ENCODE results near the gene SPOPL. TPM values are rescaled to one million over a fixed set of nuclear protein-coding genes. Genes with fewer than 3 reads are reported as not detected.

Gene SPOPL
- total and polyA plus RNA-seq, 2 of the 4 experiments (the other 2 are of a cell fraction): 4.8 to 20.3 TPM

GRCh38 chr2:138522556-138522955 is 21.0 kb downstream of the SPOPL start:
- H2BK15ac ChIP-seq (ENCODE audit: low read depth, low read length): no peak overlapping the region
- ChIA-PET CTCF (interaction anchor here (1.0 to 1.5 kb wide), 2 partner anchors 10 to 11 kb away, joined by 3 to 4 read pairs; no protein-coding TSS in a partner anchor), POLR2A (ENCODE audit: unreplicated experiment) (no interaction called here)
- H3K18ac ChIP-seq (ENCODE audit: low read depth, low read length): no peak overlapping the region
- no peaks in the 10 kb centered on the region for H3K4me1 ChIP-seq (ENCODE audit: control insufficient read depth, insufficient read depth, low read length)
- H4K91ac ChIP-seq (ENCODE audit: insufficient read depth, low read depth, low read length): no peak overlapping the region
- dilution Hi-C loops (cut with HindIII; ENCODE audit: low sequenced_read_pairs, unreplicated experiment): no loop called here
- no CpG with 5 or more reads among the region's 3 CpGs for WGBS, 2 experiments (ENCODE audit: extremely low coverage in 2 of 2, insufficient read length in 1 of 2)
- H3K79me1 ChIP-seq (ENCODE audit: low read depth in 1 of 2, low read length in 2 of 2): peaks cover 8 to 19% of the 10 kb centered on the region in 2 experiments; a peak in 3 of 4 replicates
- no peak overlapping the region for H3K4me2 ChIP-seq (ENCODE audit: low read depth, low read length)
- H2AK9ac ChIP-seq (replicated peaks; ENCODE audit: low read depth, low read length, poor library complexity): no peak overlapping the region
- H2BK120ac ChIP-seq (ENCODE audit: low read depth, low read length): no peak overlapping the region
- BruUV-seq (replicated peaks): no TSS peak
- in situ Hi-C loops (cut with MboI; ENCODE audit: low sequenced_read_pairs): no loop called here
- H3K4ac ChIP-seq (ENCODE audit: low read depth, low read length): no peak overlapping the region
- H3K27ac ChIP-seq (ENCODE audit: insufficient read depth, low read length): no peak overlapping the region
- peaks cover 3% of the 10 kb centered on the region; the same call in 1 of the 2 replicates for H3K9me1 ChIP-seq (ENCODE audit: insufficient read depth, low read length)
- H4K20me1 ChIP-seq (ENCODE audit: insufficient read depth, low read length): peaks cover 3% of the 10 kb centered on the region; the same call in 1 of the 2 replicates
- no peak overlapping the region for H3K23ac ChIP-seq (ENCODE audit: low read depth, low read length)
- H3K56ac ChIP-seq (ENCODE audit: extremely low read depth, insufficient read depth, low read length): no peak overlapping the region
- H3K36me3 ChIP-seq (ENCODE audit: control insufficient read depth, insufficient read depth, low read length): peaks cover 4% of the 10 kb centered on the region
- no peaks in the 10 kb centered on the region for H3K27me3 ChIP-seq (ENCODE audit: control insufficient read depth, insufficient read depth, low read length)
- H4K5ac ChIP-seq (ENCODE audit: low read depth, low read length): no peak overlapping the region
- H2AFZ ChIP-seq (replicated peaks; ENCODE audit: low read length, poor library complexity): no peak overlapping the region
- DNase-seq: no peak
- H2BK20ac ChIP-seq (ENCODE audit: low read depth, low read length): no peak overlapping the region
- H4K8ac ChIP-seq (ENCODE audit: low read depth in 2 of 2, low read length in 2 of 2): no peak overlapping the region
- no peak for TF ChIP-seq ELK1 (IDR thresholded peaks at IDR 0.05; ENCODE audit: borderline replicate concordance, low read depth, low read length)
- no peak for TF ChIP-seq MAZ (IDR thresholded peaks at IDR 0.05; ENCODE audit: borderline replicate concordance, low read depth, low read length)
- TF ChIP-seq USF2 (IDR thresholded peaks at IDR 0.05; ENCODE audit: low read depth, low read length): no peak
- no peak for TF ChIP-seq FOS (IDR thresholded peaks at IDR 0.05; ENCODE audit: low read depth, low read length)
- TF ChIP-seq MAFK (IDR thresholded peaks at IDR 0.05; ENCODE audit: low read depth, low read length): no peak
- TF ChIP-seq MXI1 (IDR thresholded peaks at IDR 0.05; ENCODE audit: borderline replicate concordance, low read depth, low read length): no peak
- no peak for TF ChIP-seq CTCF (conservative IDR thresholded peaks at IDR 0.05; ENCODE audit: low read depth, low read length)
- no peak for TF ChIP-seq CHD1 (IDR thresholded peaks at IDR 0.05; ENCODE audit: low read depth, low read length)
- TF ChIP-seq RAD21 (IDR thresholded peaks at IDR 0.05; ENCODE audit: low read length): no peak
- TF ChIP-seq CEBPB (IDR thresholded peaks at IDR 0.05; ENCODE audit: low read depth, low read length): no peak
- TF ChIP-seq BHLHE40 (IDR thresholded peaks at IDR 0.05; ENCODE audit: low read depth, low read length): no peak
- no peak for TF ChIP-seq RFX5 (IDR thresholded peaks at IDR 0.05; ENCODE audit: low read depth, low read length)
- TF ChIP-seq RCOR1 (IDR thresholded peaks at IDR 0.05; ENCODE audit: insufficient replicate concordance, low read length): no peak
- no peak for TF ChIP-seq SMC3 (IDR thresholded peaks at IDR 0.05; ENCODE audit: low read depth, low read length)
- intact Hi-C loops (cut with micrococcal nuclease): no loop called here
- H2AK5ac ChIP-seq (ENCODE audit: low read depth, low read length): no peak overlapping the region
- H3K4me3 ChIP-seq (ENCODE audit: insufficient read depth, low read depth, low read length): no peak overlapping the region
- H3K9me3 ChIP-seq (ENCODE audit: control insufficient read depth, insufficient read depth, low read length): no peaks in the 10 kb centered on the region
- no peak overlapping the region for H3K14ac ChIP-seq (replicated peaks; ENCODE audit: low read depth, low read length)
- no peak overlapping the region for H2BK5ac ChIP-seq (ENCODE audit: low read depth, low read length, poor library complexity, severe bottlenecking)
- no peak overlapping the region for H3K9ac ChIP-seq (ENCODE audit: low read depth, low read length)
- no peak for ATAC-seq (ENCODE audit: low read depth)
